ENCODE data around the gene PEMT.

- TF ChIP-seq CTCF (IDR thresholded peaks at IDR 0.05; ENCODE audit: low read length) (no peak), EZH2 (IDR thresholded peaks at IDR 0.05; ENCODE audit: borderline replicate concordance, low read length) (no peak)
Observed at GRCh38 chr17:17545031-17545820, 46.3 kb downstream of the PEMT start.
